Measurements from ENCODE around the gene VSTM2L.
A peak's percentile ranks its signal among the peaks of the same experiment; 100 is the strongest.

The VSTM2L gene

GRCh38 chr20:37969949-37970855 lies 67.3 kb downstream of the VSTM2L start:
- peak; percentile 8 for DNase-seq (ENCODE audit: low spot score)

- no peak for DNase-seq (ENCODE audit: low spot score)
Measured at GRCh38 chr20:37970856-37971245, 67.9 kb downstream of the VSTM2L start.

- no peak for DNase-seq (ENCODE audit: low spot score)
Measured at GRCh38 chr20:37971561-37972127, 68.7 kb downstream of the VSTM2L start.

- DNase-seq (ENCODE audit: low spot score), result no peak
Measured at GRCh38 chr20:37972256-37973058, 69.5 kb downstream of the VSTM2L start.

GRCh38 chr20:37973059-37973910 lies 70.4 kb downstream of the VSTM2L start:
- no peak for DNase-seq (ENCODE audit: low spot score)

- no peak for DNase-seq (ENCODE audit: low spot score)
Measured at GRCh38 chr20:37976887-37977286, 74.0 kb downstream of the VSTM2L start.

GRCh38 chr20:37977338-37977737 lies 74.4 kb downstream of the VSTM2L start:
- DNase-seq (ENCODE audit: low spot score), result no peak

GRCh38 chr20:37977786-37978185 lies 74.9 kb downstream of the VSTM2L start:
- DNase-seq (ENCODE audit: low spot score), result no peak

- DNase-seq (ENCODE audit: low spot score), result no peak
Measured at GRCh38 chr20:37979021-37979985, 76.4 kb downstream of the VSTM2L start.

- DNase-seq (ENCODE audit: low spot score), result no peak
Measured at GRCh38 chr20:37980383-37980782, 77.5 kb downstream of the VSTM2L start.

GRCh38 chr20:37980876-37981275 lies 77.9 kb downstream of the VSTM2L start:
- no peak for DNase-seq (ENCODE audit: low spot score)

- no peak for DNase-seq (ENCODE audit: low spot score)
Measured at GRCh38 chr20:37981568-37981967, 78.6 kb downstream of the VSTM2L start.

- DNase-seq (ENCODE audit: low spot score), result no peak
Measured at GRCh38 chr20:37983286-37983685, 80.4 kb downstream of the VSTM2L start.

GRCh38 chr20:37984018-37984785 lies 81.3 kb downstream of the VSTM2L start:
- DNase-seq (ENCODE audit: low spot score), result no peak

- DNase-seq (ENCODE audit: low spot score), result no peak
Measured at GRCh38 chr20:37986044-37986858, 83.3 kb downstream of the VSTM2L start.

GRCh38 chr20:37986873-37987601 lies 84.1 kb downstream of the VSTM2L start:
- no peak for DNase-seq (ENCODE audit: low spot score)

- DNase-seq (ENCODE audit: low spot score), result no peak
Measured at GRCh38 chr20:37987602-37988290, 84.8 kb downstream of the VSTM2L start.

All from kidney tubule cell (primary cell).